Epithelial cell of esophagus (primary cell): ENCODE data around the gene MSH5.

ENCODE experiments used
- DNase-seq: peaks from one replicate; pipeline ENCODE4 v3.0.0; 2010; ENCODE audit warnings: low read depth
- H3K4me3 ChIP-seq: 2 replicates; pipeline ENCODE4 v1.5.1; 2011; ENCODE audit warnings: mild to moderate bottlenecking, low read length, control low read depth
- CTCF ChIP-seq: IDR thresholded peaks from 2 replicates; pipeline ENCODE4 v1.5.1; 2011; ENCODE audit warnings: low read depth, mild to moderate bottlenecking, low read length, control low read depth, inconsistent platforms; ENCODE audit not compliant: insufficient read depth; ENCODE audit errors: missing control alignments

The MSH5 gene

DNA sequence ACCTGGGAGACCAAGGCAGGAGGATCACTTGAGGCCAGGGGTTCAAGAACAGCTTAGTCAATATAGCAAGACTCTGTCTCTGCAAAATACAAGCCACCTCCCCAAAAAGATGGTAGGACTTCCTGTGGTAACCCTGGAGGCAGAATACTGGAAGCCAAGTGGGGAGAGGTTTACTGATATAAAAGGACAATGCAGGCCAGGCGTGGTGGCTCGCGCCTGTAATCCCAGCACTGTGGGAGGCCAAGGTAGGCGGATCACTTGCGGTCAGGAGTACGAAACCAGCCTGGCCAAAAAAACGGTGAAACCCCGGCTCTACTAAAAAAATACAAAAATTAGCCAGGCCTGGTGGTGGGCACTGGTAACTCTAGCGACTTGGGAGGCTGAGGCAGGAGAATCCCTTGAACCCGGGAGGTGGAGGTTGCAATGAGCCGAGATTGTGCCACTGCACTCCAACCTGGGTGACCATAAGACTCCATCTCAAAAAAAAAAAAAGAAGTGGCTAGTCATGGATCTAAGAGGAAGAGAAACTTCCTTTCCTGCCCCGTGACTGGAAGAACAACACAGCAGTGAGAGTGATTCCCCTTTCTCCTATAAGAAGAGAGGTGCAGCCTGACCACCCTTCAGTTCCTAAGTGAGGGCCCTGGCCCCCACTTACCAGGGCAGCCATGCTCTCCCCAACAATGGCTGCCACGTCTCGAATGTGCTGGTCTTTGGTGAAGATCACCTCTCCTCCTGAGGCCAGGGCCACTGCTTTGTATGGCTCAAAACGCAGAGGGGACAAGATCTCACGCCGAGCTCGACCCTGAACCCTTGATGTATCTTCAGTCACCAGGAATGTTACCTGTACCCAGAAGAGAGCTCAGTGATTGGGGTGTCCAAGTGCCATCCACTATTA, 28.8 kb downstream of the MSH5 start:
- no peak for TF ChIP-seq CTCF

GRCh38 chr6:31769684-31770371, 30.0 kb downstream of the MSH5 start:
- H3K4me3 ChIP-seq: no peak overlapping the region
- DNase-seq: peak; percentile 83
- peak; percentile 85 for TF ChIP-seq CTCF

More for the DNA sequence above, 28.8 kb downstream of the MSH5 start:
- no peak for DNase-seq
- H3K4me3 ChIP-seq: no peak overlapping the region

- H3K4me3 ChIP-seq: no peak overlapping the region
- DNase-seq: no peak
- no peak for TF ChIP-seq CTCF
Measured at GRCh38 chr6:31770860-31771259, 31.1 kb downstream of the MSH5 start.

GRCh38 chr6:31771992-31772358, 32.2 kb downstream of the MSH5 start:
- no peak for DNase-seq
- no peak overlapping the region for H3K4me3 ChIP-seq
- no peak for TF ChIP-seq CTCF

DNA sequence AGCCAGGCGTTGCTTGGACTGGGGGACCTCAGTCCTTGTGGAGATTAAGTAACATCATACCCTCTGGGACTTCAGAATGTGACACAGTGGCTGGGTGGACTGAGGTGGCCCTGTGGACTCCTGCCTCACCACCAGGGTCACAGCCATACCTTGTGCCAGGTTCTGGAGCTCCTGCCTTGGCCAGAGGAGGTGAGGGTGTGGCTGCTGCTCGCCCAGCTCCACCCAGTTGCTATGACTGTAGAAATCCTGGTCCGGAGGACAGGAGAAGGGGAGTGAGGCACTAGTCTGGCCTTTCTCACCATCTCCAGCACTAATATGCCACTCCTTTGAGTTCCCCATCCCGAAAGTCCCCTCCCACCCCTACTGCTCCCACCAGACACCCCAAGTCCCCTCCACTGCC, 35.4 kb downstream of the MSH5 start:
- H3K4me3 ChIP-seq: no peak overlapping the region
- no peak for TF ChIP-seq CTCF
- DNase-seq: peak; percentile 35

- no peak for DNase-seq
- no peak overlapping the region for H3K4me3 ChIP-seq
- no peak for TF ChIP-seq CTCF
Measured at GRCh38 chr6:31775633-31776484, 36.1 kb downstream of the MSH5 start.
